ENCODE results near the gene RGS17.

RGS17 gene

DNA sequence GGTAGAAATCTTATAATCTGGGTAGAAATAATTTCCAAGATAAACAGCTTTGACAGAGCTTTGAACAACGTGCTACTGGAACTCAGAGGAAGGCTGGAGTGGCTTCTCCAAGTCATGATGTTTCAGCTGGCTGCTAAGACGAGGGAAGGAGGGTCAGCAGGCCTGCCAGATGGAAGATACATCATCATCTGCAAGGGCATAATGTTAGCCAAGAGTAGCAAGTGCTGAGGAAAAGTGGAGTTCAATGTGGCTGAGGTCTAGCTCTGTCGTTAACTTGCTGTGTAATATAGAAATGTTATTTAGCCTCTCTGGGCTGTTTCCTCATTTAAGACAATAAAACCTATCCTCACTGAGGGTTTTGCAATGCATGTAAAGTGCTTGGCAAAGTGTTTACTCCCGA lies 35.1 kb downstream of the RGS17 start:
- DNase-seq (ENCODE audit: insufficient read length, low spot score) (no peak), FAIRE-seq (no peak)
- TF ChIP-seq, protein P1, sequence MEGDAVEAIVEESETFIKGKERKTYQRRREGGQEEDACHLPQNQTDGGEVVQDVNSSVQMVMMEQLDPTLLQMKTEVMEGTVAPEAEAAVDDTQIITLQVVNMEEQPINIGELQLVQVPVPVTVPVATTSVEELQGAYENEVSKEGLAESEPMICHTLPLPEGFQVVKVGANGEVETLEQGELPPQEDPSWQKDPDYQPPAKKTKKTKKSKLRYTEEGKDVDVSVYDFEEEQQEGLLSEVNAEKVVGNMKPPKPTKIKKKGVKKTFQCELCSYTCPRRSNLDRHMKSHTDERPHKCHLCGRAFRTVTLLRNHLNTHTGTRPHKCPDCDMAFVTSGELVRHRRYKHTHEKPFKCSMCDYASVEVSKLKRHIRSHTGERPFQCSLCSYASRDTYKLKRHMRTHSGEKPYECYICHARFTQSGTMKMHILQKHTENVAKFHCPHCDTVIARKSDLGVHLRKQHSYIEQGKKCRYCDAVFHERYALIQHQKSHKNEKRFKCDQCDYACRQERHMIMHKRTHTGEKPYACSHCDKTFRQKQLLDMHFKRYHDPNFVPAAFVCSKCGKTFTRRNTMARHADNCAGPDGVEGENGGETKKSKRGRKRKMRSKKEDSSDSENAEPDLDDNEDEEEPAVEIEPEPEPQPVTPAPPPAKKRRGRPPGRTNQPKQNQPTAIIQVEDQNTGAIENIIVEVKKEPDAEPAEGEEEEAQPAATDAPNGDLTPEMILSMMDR (IDR thresholded peaks at IDR 0.05; ENCODE audit: insufficient read depth, missing control alignments), result no peak

DNA sequence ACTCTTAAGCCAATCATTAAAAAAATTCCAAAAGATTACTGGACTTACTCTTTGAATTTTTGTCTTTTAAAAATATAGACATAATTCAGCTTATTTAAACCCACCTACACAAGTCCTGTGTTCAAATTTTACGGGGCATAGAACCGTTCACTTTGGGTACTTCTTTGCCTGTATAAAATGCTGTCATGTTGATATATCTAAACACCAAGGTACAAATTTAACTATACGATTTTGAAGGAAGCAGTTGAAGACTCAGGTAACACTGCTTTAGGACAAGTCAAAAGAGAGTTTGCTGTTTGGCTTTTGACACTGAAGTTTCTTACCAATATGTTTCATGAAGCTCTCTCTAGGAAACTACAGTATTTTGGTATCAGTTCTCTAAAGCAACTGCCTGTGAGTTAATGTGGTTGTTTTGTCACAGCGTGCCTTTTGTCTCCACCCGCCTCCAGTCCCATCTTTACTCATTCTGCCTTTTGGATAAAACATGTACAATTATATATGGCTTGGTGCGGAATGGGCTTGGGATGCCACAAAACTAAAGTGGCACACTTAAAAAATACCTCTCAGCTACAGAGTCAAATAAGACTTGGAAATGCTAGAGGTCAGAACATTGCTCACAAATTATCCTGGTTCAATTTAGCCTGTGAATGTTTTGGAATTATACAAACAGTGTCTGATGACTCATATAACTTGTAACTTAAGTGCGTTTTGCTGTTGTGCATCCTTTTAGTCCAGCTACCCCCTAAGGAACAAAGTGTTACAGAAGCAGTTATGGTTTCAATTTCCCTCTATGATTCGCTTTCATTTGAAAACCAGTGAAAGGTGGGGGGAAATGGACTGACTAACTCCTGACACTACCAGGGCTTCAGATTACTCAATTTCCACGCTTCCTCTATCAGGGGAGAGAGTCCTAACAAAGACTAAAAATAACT lies 38.7 kb downstream of the RGS17 start:
- FAIRE-seq, result no peak
- DNase-seq (ENCODE audit: insufficient read length, low spot score), result no peak
- TF ChIP-seq, protein P1 (IDR thresholded peaks at IDR 0.05; ENCODE audit: insufficient read depth, missing control alignments), result no peak

DNA sequence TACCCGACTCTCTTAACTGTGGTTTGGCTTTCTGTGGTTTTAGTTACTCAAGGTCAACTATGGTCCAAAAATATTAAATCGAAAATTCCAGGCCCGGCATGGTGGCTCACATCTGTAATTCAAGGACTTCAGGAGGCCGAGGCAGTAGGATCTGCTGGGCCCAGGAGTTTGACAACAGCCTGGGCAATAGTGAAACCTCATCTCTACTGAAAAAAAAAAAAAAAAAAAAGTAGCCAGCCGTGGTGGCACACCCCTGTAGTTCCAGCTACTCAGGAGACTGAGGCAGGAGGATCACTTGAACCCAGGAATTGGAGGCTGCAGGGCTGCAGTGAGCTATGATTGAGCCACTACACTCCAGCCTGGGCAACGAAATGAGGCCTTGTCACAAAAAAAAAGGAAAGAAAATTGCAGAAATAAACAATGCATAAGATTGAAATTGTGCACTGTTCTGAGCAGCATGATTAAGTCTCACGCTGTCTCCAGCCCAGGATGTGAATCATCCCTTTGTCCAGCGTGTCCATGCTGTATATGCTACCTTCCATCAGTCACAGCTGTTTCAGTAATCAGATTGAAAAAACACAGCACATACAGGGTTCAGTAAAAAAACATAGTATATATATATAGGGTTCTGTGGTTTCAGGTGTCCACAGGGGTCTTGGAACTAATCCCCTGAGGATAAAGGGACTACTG lies 40.7 kb downstream of the RGS17 start:
- FAIRE-seq (no peak), DNase-seq (ENCODE audit: insufficient read length, low spot score) (no peak)
- TF ChIP-seq, protein P1 (IDR thresholded peaks at IDR 0.05; ENCODE audit: insufficient read depth, missing control alignments), result no peak

DNA sequence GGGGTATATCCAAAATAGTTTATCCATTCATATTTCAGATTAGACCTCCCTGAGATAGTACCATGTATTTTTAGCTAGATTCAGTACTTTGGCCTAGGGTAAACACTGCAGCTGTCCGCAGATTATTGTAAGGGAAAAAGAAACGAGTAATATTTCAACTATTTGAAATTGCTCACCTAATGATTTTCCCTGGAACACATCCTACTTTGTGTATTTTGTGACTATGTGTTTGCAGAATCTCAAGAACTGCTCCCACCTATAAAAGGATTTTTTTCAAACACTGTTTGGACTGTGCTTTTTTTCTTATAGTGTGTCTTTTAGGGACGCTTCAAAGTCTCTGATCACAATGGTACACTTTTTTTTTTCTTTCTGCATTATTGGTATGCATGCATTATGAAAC lies 42.3 kb downstream of the RGS17 start:
- FAIRE-seq, result no peak
- TF ChIP-seq, protein P1 (IDR thresholded peaks at IDR 0.05; ENCODE audit: insufficient read depth, missing control alignments), result no peak

DNA sequence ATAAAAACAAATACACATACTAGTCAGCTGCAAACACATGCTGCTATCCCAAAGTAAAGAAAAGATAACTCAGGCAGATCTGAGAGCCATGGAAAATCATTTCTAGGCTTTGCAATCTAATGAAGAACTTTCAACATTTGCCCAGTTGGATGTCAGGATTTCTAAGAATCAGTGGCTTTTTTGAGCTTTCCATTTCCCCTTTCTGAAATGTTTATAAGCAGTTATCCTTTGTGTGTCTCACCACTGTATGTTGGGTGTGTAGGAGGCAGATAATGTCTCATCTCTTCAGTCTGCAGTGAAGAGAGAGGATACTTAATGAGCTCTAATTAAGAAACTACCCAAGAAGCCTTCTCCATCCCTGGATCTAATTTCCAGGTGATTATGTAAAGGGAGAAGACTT lies 43.6 kb downstream of the RGS17 start:
- DNase-seq (ENCODE audit: insufficient read length, low spot score) (no peak), FAIRE-seq (no peak)
- TF ChIP-seq, protein P1 (IDR thresholded peaks at IDR 0.05; ENCODE audit: insufficient read depth, missing control alignments), result no peak

More for the DNA sequence above, 42.3 kb downstream of the RGS17 start:
- DNase-seq (ENCODE audit: insufficient read length, low spot score), result no peak

DNA sequence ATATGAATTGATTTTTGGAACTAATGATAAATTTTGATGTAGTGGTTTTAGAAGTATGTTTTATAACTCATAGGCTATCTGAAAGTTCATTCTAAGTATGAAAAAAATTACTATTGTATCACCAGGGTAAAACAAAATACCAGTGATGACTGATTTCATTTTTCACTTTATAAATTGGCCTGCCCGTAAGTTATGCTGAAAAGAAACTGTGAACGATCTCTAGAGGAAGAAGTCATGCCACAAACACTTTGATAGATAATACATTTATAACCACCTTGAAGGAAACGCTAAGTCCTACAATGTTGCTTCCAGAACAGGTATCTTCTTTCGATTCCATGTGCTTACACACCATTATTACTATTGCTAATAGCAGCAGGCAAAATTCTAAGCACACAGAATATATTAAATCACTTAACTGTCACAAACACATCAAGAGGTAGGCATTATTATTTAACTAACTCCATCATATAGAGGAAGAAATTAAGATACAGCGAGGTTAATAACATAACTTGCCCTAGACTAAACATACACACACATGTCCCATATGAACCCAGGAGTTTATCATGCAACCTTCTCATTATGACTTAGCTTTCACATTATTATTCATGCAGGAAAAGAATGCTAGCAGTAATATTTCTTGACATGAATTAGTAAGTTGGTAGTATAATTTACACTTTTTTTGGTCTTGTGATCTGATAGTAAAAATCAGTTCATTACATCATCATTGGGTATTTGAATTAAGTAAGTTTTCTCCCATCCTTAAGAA lies 44.7 kb downstream of the RGS17 start:
- DNase-seq (ENCODE audit: insufficient read length, low spot score) (no peak), FAIRE-seq (no peak)
- TF ChIP-seq, protein P1 (IDR thresholded peaks at IDR 0.05; ENCODE audit: insufficient read depth, missing control alignments), result no peak
